ENCODE results near the gene DUOX2. TPM values are rescaled to one million over a fixed set of nuclear protein-coding genes. Genes with fewer than 3 reads are reported as not detected.

The DUOX2 gene
- 0.15 TPM in 1 of 2 replicates, not detected in the other for total RNA-seq (2014; rRNA removed; shearing (Covaris generic))

- peak within 1 kb of the TSS; percentile 24; the same call in 1 of the 2 replicates for H3K4me3 ChIP-seq (ENCODE audit: insufficient read depth, low read depth, low read length)
- H3K36me3 ChIP-seq (replicated peaks; ENCODE audit: control insufficient read depth, insufficient read depth, low read length): no peaks in the 10 kb centered on the region
- peaks cover 85% of the 10 kb centered on the region for H3K27me3 ChIP-seq (ENCODE audit: control insufficient read depth, insufficient read depth, low read length)
- DNase-seq: peak; percentile 70
These were observed at the start of gene DUOX2, which contains the start of gene DUOXA2 for GRCh38 chr15:45114076-45114750. Gene DUOX2, minus strand, starts transcription at chr15:45114172. Its CDS starts 761 bp downstream, at chr15:45113411. Gene DUOXA2, plus strand, starts transcription at chr15:45114326. Its CDS starts 280 bp downstream, at chr15:45114606.

DNA sequence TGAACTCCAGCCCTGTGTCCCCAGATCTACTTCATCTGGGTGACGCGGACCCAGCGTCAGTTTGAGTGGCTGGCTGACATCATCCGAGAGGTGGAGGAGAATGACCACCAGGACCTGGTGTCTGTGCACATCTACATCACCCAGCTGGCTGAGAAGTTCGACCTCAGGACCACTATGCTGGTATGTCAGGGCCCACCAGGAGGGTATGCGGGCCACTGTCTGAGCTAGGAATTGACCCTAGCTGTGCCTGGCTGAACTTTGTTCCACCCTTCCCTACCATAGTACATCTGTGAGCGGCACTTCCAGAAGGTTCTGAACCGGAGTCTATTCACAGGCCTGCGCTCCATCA is 49.5 kb upstream of the DUOX2 start:
- no peak for DNase-seq
- no peaks in the 10 kb centered on the region for H3K27me3 ChIP-seq (ENCODE audit: control insufficient read depth, insufficient read depth, low read length)
- H3K36me3 ChIP-seq (replicated peaks; ENCODE audit: control insufficient read depth, insufficient read depth, low read length): no peaks in the 10 kb centered on the region; the same call in 1 of the 2 replicates
- H3K4me3 ChIP-seq (ENCODE audit: insufficient read depth, low read depth, low read length): no peak overlapping the region

DNA sequence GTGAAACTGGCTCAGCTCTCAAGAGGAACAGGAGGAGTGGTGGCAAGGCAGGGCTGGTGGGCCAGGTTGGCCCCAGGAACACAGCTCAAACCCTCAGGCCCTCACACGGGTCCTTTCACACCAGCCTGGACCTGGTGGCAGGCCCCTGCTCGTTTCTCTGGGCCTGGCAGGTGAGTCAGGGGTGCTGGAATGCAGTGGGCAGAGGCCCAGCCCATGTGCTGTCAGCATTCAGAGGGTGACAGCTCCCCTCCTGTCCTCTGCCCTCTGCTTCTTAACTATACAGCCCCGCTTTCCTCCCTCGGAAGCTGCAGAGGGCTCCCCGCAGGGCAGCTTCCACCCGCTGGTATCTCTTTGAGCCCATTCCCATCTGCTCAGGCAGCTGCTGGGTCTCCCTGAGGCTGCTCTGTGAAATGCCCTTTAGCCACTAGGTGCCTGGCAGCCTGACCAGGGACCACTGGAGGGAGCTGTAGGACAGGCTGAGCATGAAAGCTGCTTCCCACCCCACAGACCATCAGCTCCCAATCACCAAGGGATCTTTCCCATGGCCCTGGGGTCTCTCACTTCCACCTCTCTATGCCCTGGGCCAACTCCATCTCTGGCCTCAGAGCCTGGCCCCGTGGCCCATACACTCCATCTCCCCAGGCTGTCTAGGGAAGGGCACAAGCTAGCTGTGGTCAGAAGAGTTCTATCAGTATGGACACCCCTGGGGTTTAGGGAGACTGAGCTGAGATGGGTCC is 49.0 kb upstream of the DUOX2 start:
- Histone ChIP-seq H3K27me3 (ENCODE audit: control insufficient read depth, insufficient read depth, low read length) (no peaks in the 10 kb centered on the region), H3K36me3 (replicated peaks; ENCODE audit: control insufficient read depth, insufficient read depth, low read length) (no peaks in the 10 kb centered on the region), H3K4me3 (ENCODE audit: insufficient read depth, low read depth, low read length) (no peak overlapping the region)
- DNase-seq: peak; percentile 97

DNA sequence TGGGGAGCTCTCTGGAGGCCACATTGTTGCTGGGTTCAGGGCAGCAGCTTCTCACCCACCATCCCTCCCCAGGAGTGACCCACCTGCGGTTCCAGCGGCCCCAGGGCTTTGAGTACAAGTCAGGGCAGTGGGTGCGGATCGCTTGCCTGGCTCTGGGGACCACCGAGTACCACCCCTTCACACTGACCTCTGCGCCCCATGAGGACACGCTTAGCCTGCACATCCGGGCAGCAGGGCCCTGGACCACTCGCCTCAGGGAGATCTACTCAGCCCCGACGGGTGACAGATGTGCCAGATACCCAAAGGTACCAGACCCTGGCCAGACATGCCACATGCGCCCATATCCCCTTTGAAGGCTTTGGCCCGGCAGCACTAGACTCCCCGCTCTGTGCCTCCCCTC is 47.7 kb upstream of the DUOX2 start:
- no peaks in the 10 kb centered on the region for H3K36me3 ChIP-seq (replicated peaks; ENCODE audit: control insufficient read depth, insufficient read depth, low read length)
- H3K27me3 ChIP-seq (ENCODE audit: control insufficient read depth, insufficient read depth, low read length): no peaks in the 10 kb centered on the region
- H3K4me3 ChIP-seq (ENCODE audit: insufficient read depth, low read depth, low read length): no peak overlapping the region
- DNase-seq: no peak

- DNase-seq: no peak
- no peaks in the 10 kb centered on the region for H3K36me3 ChIP-seq (replicated peaks; ENCODE audit: control insufficient read depth, insufficient read depth, low read length)
- H3K4me3 ChIP-seq (ENCODE audit: insufficient read depth, low read depth, low read length): no peak overlapping the region
- H3K27me3 ChIP-seq (ENCODE audit: control insufficient read depth, insufficient read depth, low read length): no peaks in the 10 kb centered on the region
These were observed 44.0 kb upstream of the DUOX2 start for GRCh38 chr15:45157974-45158373.

DNA sequence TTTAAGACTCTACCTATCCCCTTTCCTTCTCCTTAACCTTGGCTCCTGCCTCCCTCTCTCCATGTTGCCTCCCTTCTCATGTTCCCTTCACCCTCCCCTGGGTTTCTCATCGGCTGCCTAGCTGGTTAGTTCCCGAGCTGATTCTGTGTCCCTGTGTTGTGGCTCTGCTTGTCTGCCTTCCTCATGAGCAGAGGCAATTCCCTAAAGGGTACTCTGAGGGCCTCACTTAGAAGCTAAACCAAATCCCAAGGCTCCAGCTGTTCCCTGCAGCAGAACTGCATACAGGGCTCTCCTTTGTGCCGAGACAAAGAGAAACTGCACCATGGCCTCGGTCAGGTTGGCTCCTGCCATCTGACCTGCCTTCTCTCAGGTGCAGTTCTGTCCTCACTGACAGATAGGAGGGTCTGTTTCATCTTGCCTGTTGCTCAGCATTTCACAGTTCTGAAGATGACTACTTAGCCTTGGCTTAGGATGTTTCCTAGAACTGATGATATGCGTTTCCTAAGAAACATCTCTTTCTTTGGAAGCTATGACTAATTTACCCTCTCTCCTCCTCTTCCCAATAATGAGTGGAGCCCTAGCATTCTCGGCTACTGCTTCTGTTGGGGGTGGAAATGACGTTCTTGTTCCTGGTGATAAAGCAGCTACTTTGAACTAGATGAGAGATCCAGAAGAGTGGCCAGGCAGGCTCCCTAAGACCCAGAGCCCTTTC is 42.9 kb upstream of the DUOX2 start:
- H3K4me3 ChIP-seq (ENCODE audit: insufficient read depth, low read depth, low read length): no peak overlapping the region
- no peak for DNase-seq
- no peaks in the 10 kb centered on the region for H3K27me3 ChIP-seq (ENCODE audit: control insufficient read depth, insufficient read depth, low read length)
- H3K36me3 ChIP-seq (replicated peaks; ENCODE audit: control insufficient read depth, insufficient read depth, low read length): no peaks in the 10 kb centered on the region

DNA sequence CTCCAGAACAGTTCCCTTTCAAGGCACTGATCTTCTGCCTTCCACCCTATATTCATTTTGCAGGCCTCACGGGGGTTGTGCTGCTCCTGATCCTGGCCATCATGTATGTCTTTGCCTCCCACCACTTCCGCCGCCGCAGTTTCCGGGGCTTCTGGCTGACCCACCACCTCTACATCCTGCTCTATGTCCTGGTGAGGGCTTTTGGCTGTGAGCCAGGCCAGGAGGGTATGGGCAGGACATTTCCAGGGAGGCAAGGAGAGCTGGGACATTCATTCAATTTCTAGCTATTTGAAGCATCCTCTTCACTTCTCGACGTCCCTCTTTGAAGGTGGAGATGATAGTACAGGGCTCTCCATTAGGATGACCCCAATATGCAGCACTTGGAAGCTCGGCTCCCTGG is 41.8 kb upstream of the DUOX2 start:
- Histone ChIP-seq H3K4me3 (ENCODE audit: insufficient read depth, low read depth, low read length) (no peak overlapping the region), H3K36me3 (replicated peaks; ENCODE audit: control insufficient read depth, insufficient read depth, low read length) (no peaks in the 10 kb centered on the region), H3K27me3 (ENCODE audit: control insufficient read depth, insufficient read depth, low read length) (no peaks in the 10 kb centered on the region; the same call in 1 of the 2 replicates)
- no peak for DNase-seq

DNA sequence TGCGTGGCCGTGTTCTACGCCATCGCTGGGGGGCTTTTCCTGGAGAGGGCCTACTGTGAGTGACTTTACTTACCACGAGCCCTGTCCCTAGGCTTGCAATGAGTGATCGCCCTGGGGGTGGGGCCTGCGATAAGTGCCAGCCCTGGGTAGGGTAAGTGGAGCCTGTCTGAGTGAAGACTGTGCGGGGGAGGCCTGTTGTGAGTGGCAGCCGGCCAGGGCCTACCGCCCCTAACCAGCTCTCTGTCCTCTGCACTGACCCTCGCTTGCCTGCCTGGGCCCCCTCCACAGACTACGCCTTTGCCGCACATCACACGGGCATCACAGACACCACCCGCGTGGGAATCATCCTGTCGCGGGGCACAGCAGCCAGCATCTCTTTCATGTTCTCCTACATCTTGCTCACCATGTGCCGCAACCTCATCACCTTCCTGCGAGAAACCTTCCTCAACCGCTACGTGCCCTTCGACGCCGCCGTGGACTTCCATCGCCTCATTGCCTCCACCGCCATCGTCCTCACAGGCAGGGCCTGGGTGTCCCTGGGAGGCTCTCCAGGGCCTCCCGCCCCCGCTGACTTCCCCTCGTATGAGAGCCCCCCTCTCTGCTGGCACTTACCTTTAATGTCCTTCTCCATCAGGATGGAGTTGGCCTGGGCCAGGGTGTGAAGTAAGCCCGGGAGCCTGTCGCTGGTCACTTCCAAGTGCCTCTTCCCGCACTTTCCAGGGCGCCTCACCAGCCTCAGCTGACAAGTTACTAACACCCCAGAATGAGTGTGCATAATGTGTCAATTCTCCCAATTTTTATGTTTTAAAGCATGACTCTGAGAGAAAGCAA is 38.2 kb upstream of the DUOX2 start:
- H3K36me3 ChIP-seq (replicated peaks; ENCODE audit: control insufficient read depth, insufficient read depth, low read length): no peaks in the 10 kb centered on the region
- no peaks in the 10 kb centered on the region; the same call in 1 of the 2 replicates for H3K27me3 ChIP-seq (ENCODE audit: control insufficient read depth, insufficient read depth, low read length)
- no peak overlapping the region for H3K4me3 ChIP-seq (ENCODE audit: insufficient read depth, low read depth, low read length)
- DNase-seq: no peak

- H3K27me3 ChIP-seq (ENCODE audit: control insufficient read depth, insufficient read depth, low read length): no peaks in the 10 kb centered on the region; the same call in 1 of the 2 replicates
- H3K4me3 ChIP-seq (ENCODE audit: insufficient read depth, low read depth, low read length): no peak overlapping the region
- no peaks in the 10 kb centered on the region for H3K36me3 ChIP-seq (replicated peaks; ENCODE audit: control insufficient read depth, insufficient read depth, low read length)
- no peak for DNase-seq
These were observed 37.0 kb upstream of the DUOX2 start for GRCh38 chr15:45150997-45151396.

DNA sequence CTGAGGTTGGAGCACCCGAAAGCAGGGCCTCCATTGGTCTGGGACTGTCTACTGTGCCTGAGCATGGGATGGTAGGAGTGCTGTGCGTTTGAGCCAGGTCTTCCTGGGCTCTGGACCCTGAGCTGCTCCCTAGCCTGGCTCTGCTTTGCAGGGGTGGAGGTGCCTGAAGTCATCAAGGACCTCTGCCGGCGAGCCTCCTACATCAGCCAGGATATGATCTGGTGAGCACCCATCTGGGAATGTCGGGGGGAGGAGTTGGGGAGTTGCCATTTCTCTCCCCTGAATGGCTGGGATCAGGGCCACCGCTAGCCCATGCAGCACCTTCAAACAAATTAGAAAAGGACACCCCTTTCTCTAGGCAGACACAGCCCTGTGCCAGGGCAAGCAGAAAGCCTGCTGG is 36.5 kb upstream of the DUOX2 start:
- no peaks in the 10 kb centered on the region; the same call in 1 of the 2 replicates for H3K27me3 ChIP-seq (ENCODE audit: control insufficient read depth, insufficient read depth, low read length)
- H3K4me3 ChIP-seq (ENCODE audit: insufficient read depth, low read depth, low read length): no peak overlapping the region
- DNase-seq: no peak
- H3K36me3 ChIP-seq (replicated peaks; ENCODE audit: control insufficient read depth, insufficient read depth, low read length): no peaks in the 10 kb centered on the region

GRCh38 chr15:45149060-45149459 is 35.1 kb upstream of the DUOX2 start:
- Histone ChIP-seq H3K36me3 (replicated peaks; ENCODE audit: control insufficient read depth, insufficient read depth, low read length) (no peaks in the 10 kb centered on the region), H3K27me3 (ENCODE audit: control insufficient read depth, insufficient read depth, low read length) (no peaks in the 10 kb centered on the region; the same call in 1 of the 2 replicates), H3K4me3 (ENCODE audit: insufficient read depth, low read depth, low read length) (no peak overlapping the region)
- no peak for DNase-seq

- Histone ChIP-seq H3K4me3 (ENCODE audit: insufficient read depth, low read depth, low read length) (no peak overlapping the region), H3K27me3 (ENCODE audit: control insufficient read depth, insufficient read depth, low read length) (no peaks in the 10 kb centered on the region; the same call in 1 of the 2 replicates), H3K36me3 (replicated peaks; ENCODE audit: control insufficient read depth, insufficient read depth, low read length) (no peaks in the 10 kb centered on the region)
- no peak for DNase-seq
These were observed 34.4 kb upstream of the DUOX2 start for GRCh38 chr15:45148076-45149059.

DNA sequence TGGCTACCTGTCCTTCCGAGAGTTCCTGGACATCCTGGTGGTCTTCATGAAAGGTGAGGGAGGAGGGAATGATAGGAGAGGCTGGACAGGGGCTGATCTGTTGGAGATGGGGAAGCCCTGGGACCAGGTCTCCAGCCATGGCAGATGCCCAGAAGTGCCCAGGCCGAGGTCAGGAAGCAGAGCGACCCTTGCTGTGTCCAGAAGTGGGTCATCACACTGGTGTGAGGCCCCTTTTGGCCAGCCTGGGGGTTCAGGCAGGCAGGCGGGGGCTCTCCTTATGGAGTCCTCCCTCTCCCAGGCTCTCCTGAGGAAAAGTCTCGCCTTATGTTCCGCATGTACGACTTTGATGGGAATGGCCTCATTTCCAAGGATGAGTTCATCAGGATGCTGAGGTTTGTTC is 33.6 kb upstream of the DUOX2 start:
- no peak overlapping the region for H3K4me3 ChIP-seq (ENCODE audit: insufficient read depth, low read depth, low read length)
- H3K27me3 ChIP-seq (ENCODE audit: control insufficient read depth, insufficient read depth, low read length): no peaks in the 10 kb centered on the region; the same call in 1 of the 2 replicates
- no peaks in the 10 kb centered on the region for H3K36me3 ChIP-seq (replicated peaks; ENCODE audit: control insufficient read depth, insufficient read depth, low read length)
- no peak for DNase-seq

All from H7 (cell line).